ENCODE results near the gene UBAP1.

GRCh38 chr9:34252670-34253459 lies 74.0 kb downstream of the UBAP1 start:
- TF ChIP-seq TAF1 (IDR thresholded peaks at IDR 0.05; ENCODE audit: borderline replicate concordance, low read depth, low read length) (no peak), POLR2AphosphoS5 (IDR thresholded peaks at IDR 0.05; ENCODE audit: low read depth, low read length) (no peak), POLR2A (IDR thresholded peaks at IDR 0.05; ENCODE audit: low read depth, low read length) (no peak)
